Measurements from ENCODE around the gene DNTTIP2.

- TF ChIP-seq EP300 (IDR thresholded peaks at IDR 0.05; ENCODE audit: low read depth) (no peak), POLR2A (IDR thresholded peaks at IDR 0.05) (no peak), CTCF (IDR thresholded peaks at IDR 0.05) (no peak), POLR2AphosphoS5 (IDR thresholded peaks at IDR 0.05) (no peak)
Measured at GRCh38 chr1:93829061-93829460, 49.9 kb downstream of the DNTTIP2 start.
